Adipose tissue (tissue), 3 donors: Measurements from ENCODE around the gene HS6ST3. TPM values are rescaled to one million over a fixed set of nuclear protein-coding genes. Genes with fewer than 3 reads are reported as not detected.
"Not testable (repeated sequence)": the region's sequence is repeated elsewhere in the genome, so short reads cannot be mapped to it uniquely, and the experiment has no call there.

ENCODE experiments used
- H3K27ac ChIP-seq: one replicate; pipeline ENCODE4 v1.5.1; 2013; ENCODE audit warnings: low read depth, low read length
- WGBS, 3 donors: extraction: QIAGEN DNeasy Blood & Tissue Kit; methylation state at CpG; one replicate each; pipeline ENCODE4 v1.1.7; 2013; 5-methylcytosine and 5-hydroxymethylcytosine counted together
- polyA plus RNA-seq, 3 donors: library from polyadenylated mRNA; stranded (reverse); fragments of 200-250 nt; gene quantifications; one replicate each; pipeline ENCODE4 v1.2.3, GENCODE V29; 2013
- donor health status: healthy with polysubstance abuse.
- donor health status: Bipolar disorder and iron deficiency.
- donor health status: healthy.

The HS6ST3 gene
- polyA plus RNA-seq, 3 donors, result 0.07 to 0.47 (median 0.34) TPM

DNA sequence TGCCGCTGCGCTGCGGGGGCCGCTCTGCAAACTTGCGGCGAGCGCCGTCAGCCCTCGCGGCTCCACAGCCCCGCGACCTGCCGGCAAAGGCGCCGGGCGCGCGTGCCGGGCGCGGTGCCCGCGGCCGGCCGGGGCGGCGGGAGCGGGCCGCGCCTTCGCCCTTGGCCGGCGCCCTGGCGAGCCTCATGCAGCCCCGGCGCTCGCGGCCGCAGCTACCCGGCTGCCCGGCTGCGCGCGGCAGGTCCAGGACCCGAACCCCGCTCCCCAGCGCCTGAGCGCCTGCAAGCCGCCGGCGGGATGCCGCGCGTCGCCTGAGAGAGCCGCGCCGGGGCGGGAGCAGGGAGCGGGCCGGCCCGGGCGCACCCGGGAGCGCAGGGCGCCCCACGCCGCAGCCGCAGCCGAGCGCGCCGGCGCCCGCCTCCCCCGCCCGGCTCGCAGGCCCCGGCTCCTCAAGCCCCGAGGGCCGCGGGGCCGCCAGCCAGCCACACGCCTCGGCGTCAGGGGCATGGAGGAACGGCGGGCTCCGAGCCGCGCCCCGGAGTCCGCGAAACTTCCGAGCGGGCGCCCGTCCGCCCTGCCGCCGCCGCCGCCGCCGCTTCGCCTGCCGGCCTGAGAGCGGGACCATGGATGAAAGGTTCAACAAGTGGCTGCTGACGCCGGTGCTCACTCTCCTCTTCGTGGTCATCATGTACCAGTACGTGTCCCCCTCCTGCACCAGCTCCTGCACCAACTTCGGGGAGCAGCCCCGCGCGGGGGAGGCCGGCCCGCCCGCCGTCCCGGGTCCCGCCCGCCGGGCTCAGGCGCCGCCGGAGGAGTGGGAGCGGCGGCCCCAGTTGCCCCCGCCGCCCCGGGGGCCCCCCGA is 564 bp downstream of the HS6ST3 start:
- WGBS, 3 donors, result 0 to 1% (median 0%) methylated on average over 85 to 133 of the region's 133 CpGs
- H3K27ac ChIP-seq, result no peak overlapping the region

DNA sequence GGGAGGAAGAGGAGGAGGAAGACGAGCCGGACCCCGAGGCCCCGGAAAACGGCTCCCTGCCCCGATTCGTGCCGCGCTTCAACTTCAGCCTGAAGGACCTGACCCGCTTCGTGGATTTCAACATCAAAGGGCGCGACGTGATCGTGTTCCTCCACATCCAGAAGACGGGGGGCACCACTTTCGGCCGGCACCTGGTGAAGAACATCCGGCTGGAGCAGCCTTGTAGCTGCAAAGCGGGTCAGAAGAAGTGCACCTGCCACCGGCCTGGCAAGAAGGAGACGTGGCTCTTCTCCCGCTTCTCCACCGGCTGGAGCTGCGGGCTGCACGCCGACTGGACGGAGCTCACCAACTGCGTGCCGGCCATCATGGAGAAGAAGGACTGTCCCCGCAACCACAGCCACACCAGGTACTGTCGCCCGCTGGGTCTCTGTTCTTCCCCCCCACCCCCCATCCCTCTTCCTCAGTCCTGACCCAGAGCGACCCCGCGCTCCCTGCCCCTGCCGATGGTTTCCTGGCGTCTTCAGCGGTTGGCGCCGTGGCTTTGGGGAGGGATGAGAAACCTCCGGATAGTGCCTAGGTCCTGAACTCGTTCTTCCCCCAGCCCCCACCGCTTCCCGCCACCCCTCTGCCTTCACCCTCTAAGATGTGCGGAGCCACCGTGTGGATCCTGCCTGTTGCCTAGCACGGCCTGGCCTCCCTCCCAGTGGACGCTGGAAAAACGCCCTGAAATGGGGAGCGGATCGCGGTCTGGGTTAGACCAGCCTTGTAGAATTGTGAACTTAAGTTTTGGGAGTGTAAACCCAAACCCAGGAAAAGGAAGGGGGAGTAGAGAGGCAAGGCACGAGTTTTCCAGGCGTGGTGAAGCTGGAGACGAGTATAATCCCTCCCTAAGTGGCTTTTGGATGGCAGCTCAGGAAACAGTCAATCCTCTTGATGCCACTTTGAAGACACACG is 1.5 kb downstream of the HS6ST3 start:
- 2 to 3% (median 3%) methylated on average over 57 of the region's 57 CpGs for WGBS, 3 donors
- no peak overlapping the region for H3K27ac ChIP-seq

DNA sequence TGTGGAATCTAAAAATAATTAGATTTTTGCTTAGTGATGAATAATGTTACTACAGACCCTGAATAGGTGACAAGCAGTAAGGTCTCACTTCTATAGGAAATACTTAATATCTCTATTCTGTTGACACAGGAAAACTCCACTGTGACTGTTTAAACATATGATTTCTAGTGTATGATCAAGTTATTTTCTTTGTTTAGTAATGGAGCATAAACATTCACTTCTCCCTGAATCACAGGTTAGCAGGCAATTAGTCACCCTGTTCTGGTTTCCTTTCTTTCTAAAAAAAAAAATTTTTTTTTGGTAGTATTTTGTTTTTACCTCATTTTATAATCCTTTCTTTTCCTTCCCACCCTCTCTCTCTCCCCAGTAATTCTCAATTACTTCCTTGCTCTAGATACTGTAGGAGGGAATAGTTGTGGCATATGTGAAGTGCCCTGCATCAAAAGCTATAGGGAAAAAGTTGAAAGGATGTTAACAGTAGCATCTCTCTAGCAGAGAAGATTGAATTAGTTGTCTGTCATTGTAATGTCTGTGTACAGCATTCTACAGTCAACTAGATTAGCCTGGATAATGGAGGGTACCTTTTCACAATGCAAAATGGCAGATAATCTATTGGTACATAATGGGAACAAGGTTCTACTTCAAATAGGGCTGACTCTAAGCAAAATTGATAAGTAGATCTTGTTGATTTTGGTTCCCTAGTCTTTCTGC is 3.5 kb downstream of the HS6ST3 start:
- no peak overlapping the region for H3K27ac ChIP-seq

DNA sequence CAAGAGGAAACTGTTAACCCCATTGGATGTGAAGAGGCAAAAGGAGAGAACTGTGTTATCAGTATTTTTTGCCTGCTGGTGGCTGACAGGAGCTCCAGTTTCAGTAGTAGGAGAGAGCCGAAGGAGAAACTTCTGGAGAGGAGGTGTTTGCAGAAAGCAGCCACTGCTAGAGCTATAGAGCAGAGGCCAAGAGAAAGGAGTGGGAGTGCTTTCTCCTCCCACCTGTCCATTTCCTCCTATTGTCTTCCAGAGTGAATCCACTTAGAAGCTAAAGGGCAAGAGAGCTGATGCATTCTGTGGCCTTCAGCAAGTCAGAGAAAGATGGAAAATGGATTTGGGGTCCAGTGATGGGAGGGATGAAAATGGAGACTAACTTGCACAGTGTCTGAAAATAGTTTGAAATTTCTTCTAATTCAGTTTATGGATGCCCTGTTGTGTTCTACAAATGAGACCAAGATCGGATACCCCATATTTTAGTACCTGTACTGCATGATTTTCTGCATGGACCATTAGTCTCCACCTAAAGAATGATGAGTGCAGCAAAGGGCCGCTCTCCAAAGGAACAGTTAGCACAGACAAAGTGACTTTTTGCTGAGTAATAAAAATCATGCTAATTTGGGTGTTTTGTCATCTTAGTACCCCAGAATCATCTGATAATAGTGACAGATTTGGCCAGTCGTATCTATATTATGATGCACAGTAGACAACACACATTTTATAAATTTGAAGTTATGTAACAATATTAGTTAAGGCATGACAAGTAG is 10.7 kb downstream of the HS6ST3 start:
- H3K27ac ChIP-seq, result no peak overlapping the region
- 79 to 92% (median 88%) methylated on average over 4 of the region's 4 CpGs for WGBS, 3 donors

DNA sequence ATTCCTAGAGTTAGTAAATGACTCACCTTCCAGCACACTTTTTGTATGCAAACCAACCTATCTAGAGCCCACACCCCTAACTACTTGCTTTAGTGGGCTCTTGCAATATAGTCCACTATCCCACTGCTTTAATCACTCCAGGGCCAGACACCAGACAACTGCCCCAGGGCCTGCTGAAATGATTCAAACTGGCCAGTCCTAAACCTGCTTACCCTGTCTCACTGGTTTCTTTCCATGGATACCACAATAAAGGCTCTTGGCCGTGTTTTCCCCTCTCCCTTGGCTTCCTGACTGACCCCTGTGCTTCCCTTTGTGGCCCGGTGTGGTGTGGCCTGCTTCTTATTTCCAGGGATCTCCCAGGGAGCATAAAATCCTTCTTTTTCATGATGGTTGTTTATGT is 14.6 kb downstream of the HS6ST3 start:
- 40 to 52% (median 51%) methylated on average over 2 of the region's 2 CpGs for WGBS, 3 donors
- no peak overlapping the region for H3K27ac ChIP-seq

DNA sequence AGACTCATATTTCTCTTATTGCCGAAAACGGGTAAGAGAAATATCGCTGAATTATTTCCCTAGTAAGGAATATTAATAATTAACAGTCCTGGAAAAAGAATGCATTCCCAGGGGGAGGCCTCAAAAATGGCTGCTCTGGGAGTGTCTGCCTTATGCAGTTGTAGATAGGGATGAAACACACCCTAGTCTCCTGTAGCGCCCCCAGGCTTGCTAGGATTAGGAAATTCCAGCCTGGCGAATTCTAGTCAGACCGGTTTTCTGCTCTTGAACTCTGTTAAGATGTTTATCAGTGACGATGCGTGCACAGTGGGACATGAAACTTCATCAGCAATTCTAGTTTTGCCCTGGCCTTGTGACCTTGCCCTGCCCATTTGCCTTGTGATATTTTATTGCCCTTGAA is 18.2 kb downstream of the HS6ST3 start:
- not testable (repeated sequence) for H3K27ac ChIP-seq
- WGBS, 3 donors, result 88 to 92% (median 92%) methylated on average over 8 of the region's 8 CpGs

DNA sequence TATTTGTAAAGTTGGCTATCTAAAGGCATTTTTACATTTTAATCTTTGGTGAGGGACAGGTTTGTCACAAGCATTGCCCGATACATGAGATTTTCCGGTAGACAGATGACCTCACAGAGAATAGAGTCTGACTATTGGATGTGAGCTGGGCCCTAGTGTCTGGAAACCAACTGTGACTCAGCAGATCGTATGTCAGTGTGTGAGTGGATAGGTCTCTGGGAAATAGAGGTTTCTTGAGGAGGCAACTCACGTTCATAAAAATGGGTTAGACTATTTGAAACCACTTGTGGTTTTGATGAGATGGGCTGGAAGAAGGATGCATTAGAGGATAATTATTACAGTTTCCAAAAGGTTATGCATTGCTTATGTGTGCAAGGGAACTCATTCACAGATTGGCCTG is 19.2 kb downstream of the HS6ST3 start:
- H3K27ac ChIP-seq, result no peak overlapping the region
- WGBS, 3 donors, result 87 to 90% (median 87%) methylated on average over 4 of the region's 4 CpGs

DNA sequence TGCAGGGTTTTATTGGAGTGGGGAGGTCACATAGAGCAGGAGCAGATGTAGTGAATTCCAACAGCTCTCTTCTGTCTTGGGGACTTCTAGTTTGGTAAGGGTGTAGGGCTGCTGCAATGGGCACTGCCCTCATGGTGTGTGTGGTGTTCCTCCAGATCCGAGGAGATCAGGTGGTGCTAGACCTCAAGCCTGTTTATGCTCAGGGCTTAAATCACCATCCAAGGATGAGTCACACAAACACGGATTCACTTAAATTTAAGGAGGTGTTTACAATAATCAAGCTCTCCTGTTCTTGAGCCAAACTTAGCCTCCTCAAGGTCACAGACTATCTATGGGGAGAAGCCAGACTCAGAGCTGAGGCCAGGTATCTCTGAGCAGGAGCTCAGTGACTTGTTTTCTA is 23.0 kb downstream of the HS6ST3 start:
- 55 to 75% (median 64%) methylated on average over 2 of the region's 2 CpGs for WGBS, 3 donors
- H3K27ac ChIP-seq, result no peak overlapping the region

DNA sequence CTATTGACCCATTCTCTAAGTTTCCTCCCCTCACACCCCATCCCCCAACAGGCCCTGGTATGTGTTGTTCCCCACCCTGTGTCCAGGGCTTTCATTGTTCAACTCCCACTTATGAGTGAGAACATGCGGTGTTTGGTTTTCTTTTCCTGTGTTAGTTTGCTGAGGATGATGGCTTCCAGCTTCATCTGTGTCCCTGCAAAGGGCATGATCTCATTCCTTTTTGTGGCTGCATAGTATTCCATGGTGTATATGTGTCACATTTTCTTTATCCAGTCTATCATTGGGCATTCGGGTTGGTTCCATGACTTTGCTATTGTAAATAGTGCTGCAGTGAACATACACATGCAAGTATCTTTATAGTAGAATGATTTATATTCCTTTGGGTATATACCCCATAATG is 25.5 kb downstream of the HS6ST3 start:
- not testable (repeated sequence) for H3K27ac ChIP-seq
- 95 to 97% (median 97%) methylated on average over 2 of the region's 2 CpGs for WGBS, 3 donors

DNA sequence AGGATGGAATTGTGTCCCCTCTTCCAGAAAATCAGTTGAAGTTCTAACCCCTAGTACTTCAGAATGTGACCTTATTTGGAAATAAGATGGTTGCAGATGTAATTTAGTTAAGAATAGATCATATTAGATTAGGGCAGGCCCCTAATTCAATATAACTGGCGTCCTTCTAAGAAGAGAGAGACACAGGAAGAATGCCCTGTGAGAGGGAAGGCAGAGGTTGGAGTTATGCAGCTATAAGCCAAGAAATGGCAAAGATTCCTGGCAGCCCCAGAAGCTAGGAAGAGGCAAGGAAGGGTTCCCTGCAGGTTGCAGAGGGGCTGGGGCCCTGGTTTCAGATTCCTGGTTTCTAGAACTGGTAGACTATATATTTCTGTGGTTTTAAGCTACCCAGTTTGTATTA is 30.0 kb downstream of the HS6ST3 start:
- WGBS, 3 donors, result 59 to 86% (median 78%) methylated on average over 1 of the region's 1 CpG
- no peak overlapping the region for H3K27ac ChIP-seq

DNA sequence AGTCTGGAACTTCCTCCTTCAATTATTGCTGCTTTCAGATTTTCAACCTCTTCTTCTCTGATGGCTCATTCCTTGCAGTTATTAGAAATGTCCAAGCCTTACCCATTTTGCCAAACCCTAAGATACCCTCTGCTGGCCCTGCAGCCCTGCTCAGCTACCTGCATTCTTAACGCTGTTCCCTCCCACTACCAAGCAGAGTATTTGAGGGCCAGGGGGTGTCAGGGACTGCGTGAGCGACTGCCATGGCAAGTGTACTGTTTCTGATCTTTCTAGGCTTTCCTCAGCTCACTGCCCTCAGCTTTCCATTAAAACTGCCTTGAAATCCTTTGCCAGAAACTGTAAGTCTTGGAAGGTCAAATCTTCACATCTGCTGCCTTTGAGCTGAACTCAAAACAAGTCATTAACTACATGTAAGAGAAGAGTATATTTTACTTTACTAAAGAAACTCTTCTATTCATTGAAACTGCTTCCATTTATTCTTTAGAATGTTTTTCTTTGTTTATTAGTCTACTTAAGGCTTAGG is 41.0 kb downstream of the HS6ST3 start:
- H3K27ac ChIP-seq, result no peak overlapping the region
- 47 to 49% (median 47%) methylated on average over 3 of the region's 3 CpGs for WGBS, 3 donors

DNA sequence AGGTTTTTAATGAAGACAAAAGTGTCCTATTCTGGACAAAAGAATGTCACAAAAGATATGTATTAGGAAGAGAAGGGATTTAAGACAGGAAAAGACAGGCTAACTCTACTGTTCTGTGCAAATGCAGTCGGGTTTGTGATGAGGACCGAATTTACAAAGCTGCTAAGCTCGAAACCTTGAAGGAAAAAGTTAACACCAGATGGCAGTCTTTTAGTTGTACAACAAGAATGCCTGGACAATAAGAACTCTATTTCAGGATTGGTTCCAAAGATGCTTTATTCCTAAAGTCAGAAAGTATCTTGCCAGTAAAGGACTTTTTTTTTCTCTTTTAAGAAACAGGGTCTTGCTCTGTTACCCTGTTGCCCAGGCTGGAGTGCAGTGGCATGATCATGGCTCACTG is 51.1 kb downstream of the HS6ST3 start:
- H3K27ac ChIP-seq, result no peak overlapping the region
- 51 to 73% (median 62%) methylated on average over 3 of the region's 3 CpGs for WGBS, 3 donors

DNA sequence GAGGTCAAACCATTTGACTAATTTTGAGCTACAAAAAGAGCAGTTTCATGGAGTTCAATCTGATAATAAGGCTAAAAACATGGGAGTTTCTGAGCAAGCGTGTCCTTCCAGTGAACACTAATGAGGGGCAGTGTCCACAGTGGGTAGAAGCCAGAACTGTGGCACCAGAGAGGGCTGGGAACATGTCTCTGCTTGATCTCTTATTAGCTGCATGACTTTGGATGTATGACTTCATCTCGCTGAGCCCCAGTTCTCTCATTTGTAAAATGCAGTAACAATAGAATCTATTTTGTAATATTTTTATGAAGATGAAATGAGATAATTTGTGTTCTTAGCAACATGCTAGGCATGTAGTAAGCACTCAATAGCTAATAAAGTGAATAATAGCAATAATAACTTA is 69.8 kb downstream of the HS6ST3 start:
- H3K27ac ChIP-seq, result no peak overlapping the region
- WGBS, 3 donors, result 93 to 97% (median 95%) methylated on average over 2 of the region's 2 CpGs

DNA sequence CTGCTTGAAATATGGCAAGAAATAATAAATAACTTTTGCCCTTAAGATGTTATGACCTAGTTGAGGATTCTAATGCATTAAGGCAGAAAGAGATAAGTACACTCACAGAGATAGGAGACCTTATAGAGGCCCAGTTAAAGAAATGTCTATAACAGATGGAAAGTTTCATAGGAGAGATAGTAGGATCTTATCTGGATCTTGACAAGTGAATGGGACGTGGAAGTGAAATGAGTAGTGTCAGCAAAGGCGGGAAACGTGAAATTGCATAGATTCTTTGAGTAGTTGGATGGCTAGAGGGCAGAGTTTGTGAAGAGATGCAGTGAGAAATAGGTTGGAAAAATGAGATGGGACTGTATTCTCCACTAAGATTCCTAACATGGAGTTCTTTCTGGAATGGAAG is 71.2 kb downstream of the HS6ST3 start:
- 75 to 78% (median 77%) methylated on average over 3 of the region's 3 CpGs for WGBS, 3 donors
- no peak overlapping the region for H3K27ac ChIP-seq

DNA sequence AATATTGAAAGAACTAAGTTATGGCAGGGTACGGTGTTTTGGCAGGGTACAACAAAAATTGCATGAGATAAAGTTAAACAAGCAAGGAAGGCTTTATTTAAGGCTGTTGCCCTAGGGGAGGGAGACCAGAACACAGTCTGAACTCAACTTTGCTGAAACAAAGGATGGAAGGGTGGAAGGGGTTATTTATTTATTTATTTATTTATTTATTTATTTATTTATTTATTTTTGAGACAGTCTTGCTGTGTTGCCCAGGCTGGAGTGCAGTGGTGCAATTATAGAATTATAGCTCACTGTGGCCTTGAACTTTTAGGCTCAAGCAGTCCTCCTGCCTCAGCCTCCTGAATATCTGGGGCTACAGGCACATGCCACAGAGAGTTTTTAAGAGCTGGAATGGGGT is 75.9 kb downstream of the HS6ST3 start:
- no peak overlapping the region for H3K27ac ChIP-seq
- WGBS, 3 donors, result 92 to 94% (median 93%) methylated on average over 1 of the region's 1 CpG

DNA sequence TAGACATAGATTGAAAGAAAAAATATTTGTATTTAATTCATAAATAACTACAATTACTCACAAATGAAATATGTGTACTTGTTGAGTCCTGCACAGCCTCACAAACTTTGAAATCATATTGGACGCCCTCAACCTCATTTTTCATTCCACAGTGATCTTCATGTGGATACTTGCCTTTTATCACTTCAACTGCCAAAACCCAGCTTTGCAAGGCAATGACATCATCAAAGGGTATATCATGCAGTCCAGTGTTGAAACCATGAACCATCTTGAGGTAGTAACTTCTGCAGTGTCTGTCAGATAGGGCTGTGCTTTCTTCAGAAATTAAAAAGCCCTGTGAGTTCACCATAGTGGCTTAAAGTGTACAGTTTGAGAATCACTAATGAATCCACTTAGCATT is 82.2 kb downstream of the HS6ST3 start:
- no peak overlapping the region for H3K27ac ChIP-seq
- 63 to 87% (median 64%) methylated on average over 1 of the region's 1 CpG for WGBS, 3 donors

DNA sequence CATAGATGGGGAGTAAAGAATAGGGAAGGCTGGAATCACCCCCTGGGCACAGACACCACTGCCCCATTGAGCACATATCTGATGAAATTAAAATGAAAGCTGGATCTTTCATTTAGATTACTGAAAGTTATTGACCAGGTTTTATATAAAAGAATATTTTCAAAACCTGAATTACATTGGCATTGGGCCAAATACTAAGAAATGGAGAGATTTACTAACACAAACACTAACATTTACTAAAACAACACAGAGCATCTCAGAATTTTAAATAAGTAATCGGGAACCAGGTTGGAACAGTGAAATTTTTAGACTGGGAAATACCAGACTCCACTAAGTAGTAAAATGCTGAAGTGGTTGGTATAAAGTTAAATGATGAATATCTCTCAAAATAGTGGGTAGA is 88.9 kb downstream of the HS6ST3 start:
- 80 to 91% (median 88%) methylated on average over 1 of the region's 1 CpG for WGBS, 3 donors

DNA sequence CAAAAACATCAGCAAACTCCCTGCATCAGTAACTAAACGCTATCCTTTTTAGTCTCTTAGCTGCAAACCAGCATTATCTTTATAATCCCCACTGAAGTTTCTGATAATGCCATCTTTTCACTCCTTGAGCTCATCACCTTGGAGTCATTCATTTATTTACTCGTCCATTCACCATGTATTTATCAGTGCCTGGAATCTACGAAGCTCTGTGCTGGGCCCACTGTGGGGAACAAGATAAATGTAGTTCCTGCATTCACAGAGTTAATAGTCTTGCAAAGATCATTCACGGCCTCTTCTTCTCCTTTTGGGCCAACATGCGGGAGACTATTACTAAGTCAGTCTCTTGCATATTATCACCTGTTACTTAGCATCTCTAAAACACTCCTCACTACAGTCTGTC is 89.4 kb downstream of the HS6ST3 start:
- H3K27ac ChIP-seq, result no peak overlapping the region
- WGBS, 3 donors, result 80 to 87% (median 86%) methylated on average over 5 of the region's 5 CpGs

More for the DNA sequence above, 88.9 kb downstream of the HS6ST3 start:
- no peak overlapping the region for H3K27ac ChIP-seq
